GM12878 (cell line): Measurements from ENCODE around the gene PLXNB2. TPM values are rescaled to one million over a fixed set of nuclear protein-coding genes. Genes with fewer than 3 reads are reported as not detected.

Experiments
- ATAC-seq: fragments of 200-7000 bp; cut with Tn5 transposase; 3 replicates; pipeline ENCODE4 v1.9.1; 2020; ENCODE audit warnings: mild to moderate bottlenecking, moderate library complexity
- BruUV-seq: library from RNA; stranded (reverse); fragments of 400-500 nt; replicated peaks from 2 replicates; lab custom pipeline; 2021; lab: Mats Ljungman, UMichigan
- CTCF ChIA-PET: fragments of 300-600 bp; sonication (Branson Sonifier 250); formaldehyde crosslinking; extraction: SDS; loops from one replicate; lab custom pipeline; 2021; ENCODE audit warnings: inconsistent platforms; lab: Yijun Ruan, JAX
- POLR2A ChIA-PET: fragments of 350-600 bp; formaldehyde crosslinking; extraction: SDS; loops from one replicate; lab custom pipeline; 2021; ENCODE audit warnings: inconsistent platforms; lab: Charles Lee
- RAD21 ChIA-PET: fragments of 300-600 bp; sonication (Branson Sonifier 250); formaldehyde crosslinking; loops from one replicate; lab custom pipeline; 2023; ENCODE audit warnings: antibody characterized with exemption; ENCODE audit not compliant: unreplicated experiment; lab: Charles Lee
- SMC1A ChIA-PET: fragments of 300-600 bp; sonication (Branson Sonifier 250); formaldehyde crosslinking; loops from one replicate; lab custom pipeline; 2023; ENCODE audit not compliant: unreplicated experiment, uncharacterized antibody; lab: Charles Lee
- DNase-seq: peaks from one replicate; pipeline ENCODE4 v3.0.0-alpha.2; 2011; ENCODE audit warnings: low read depth, low spot score
- FAIRE-seq: peaks from 3 replicates; lab custom pipeline; 2011; peaks lifted over from hg19 to GRCh38; lab: Jason Lieb, UNC
- H2AFZ ChIP-seq: 2 replicates; pipeline ENCODE4 v1.6.0; 2011; ENCODE audit warnings: low read depth, low read length, control low read depth; ENCODE audit not compliant: control insufficient read depth
- H3K27ac ChIP-seq: 2 replicates; pipeline ENCODE4 v1.5.1; 2011; ENCODE audit warnings: control low read depth; ENCODE audit not compliant: control insufficient read depth, insufficient read depth
- H3K27me3 ChIP-seq, 2 experiments: replicated peaks in 1 of 2; 2 replicates each; pipeline versions ENCODE4 v1.6.0 to v1.6.1; 2011; ENCODE audit warnings: low read length in 1 of 2; ENCODE audit not compliant: control insufficient read depth in 2 of 2, insufficient read depth in 2 of 2
- H3K36me3 ChIP-seq, 2 experiments: 2 replicates each; pipeline ENCODE4 v1.5.1; 2011; ENCODE audit warnings: low read length in 1 of 2; ENCODE audit not compliant: control insufficient read depth in 2 of 2, insufficient read depth in 2 of 2
- H3K4me1 ChIP-seq: 2 replicates; pipeline ENCODE4 v1.6.1; 2011; ENCODE audit warnings: mild to moderate bottlenecking, low read length, moderate library complexity, mixed read lengths; ENCODE audit not compliant: control insufficient read depth, insufficient read depth
- H3K4me2 ChIP-seq: 2 replicates; pipeline ENCODE4 v1.6.0; 2011; ENCODE audit warnings: control low read depth; ENCODE audit not compliant: control insufficient read depth, insufficient read depth
- H3K4me3 ChIP-seq: fragments of 200-600 bp; sonication (generic); 2 replicates; pipeline ENCODE4 v1.5.1; 2016
- H3K79me2 ChIP-seq: 2 replicates; pipeline ENCODE4 v1.6.0; 2011; ENCODE audit warnings: low read length; ENCODE audit not compliant: control insufficient read depth, insufficient read depth
- H3K9ac ChIP-seq: 2 replicates; pipeline ENCODE4 v1.8.0; 2011; ENCODE audit warnings: low read length, control low read depth, mixed read lengths; ENCODE audit not compliant: control insufficient read depth, insufficient read depth
- H3K9me3 ChIP-seq: replicated peaks from 3 replicates; pipeline ENCODE4 v1.5.1; 2011; ENCODE audit warnings: mild to moderate bottlenecking, low read length; ENCODE audit not compliant: control insufficient read depth, insufficient read depth
- H4K20me1 ChIP-seq: 2 replicates; pipeline ENCODE4 v1.6.0; 2011; ENCODE audit not compliant: control insufficient read depth, insufficient read depth
- BACH1 ChIP-seq: fragments of 450-650 bp; IDR thresholded peaks from 2 replicates; pipeline ENCODE4 v1.6.1; 2017; ENCODE audit warnings: mild to moderate bottlenecking, borderline replicate concordance
- BHLHE40 ChIP-seq, 2 experiments: fragments of 450-650 bp in 1 of 2; IDR thresholded peaks; 2 replicates each; pipeline ENCODE4 v1.6.1; 2011 to 2017; ENCODE audit warnings: low read depth in 2 of 2, borderline replicate concordance in 1 of 2, improper control_type of control experiment in 1 of 2, low read length in 1 of 2, mild to moderate bottlenecking in 1 of 2
- CHD2 ChIP-seq: IDR thresholded peaks from 2 replicates; pipeline ENCODE4 v1.6.1; 2011; ENCODE audit warnings: low read depth, low read length, improper control_type of control experiment, borderline replicate concordance
- CHD4 ChIP-seq: fragments of 200-600 bp; sonication (generic); IDR thresholded peaks from 2 replicates; pipeline ENCODE4 v1.6.1; 2016; ENCODE audit warnings: mild to moderate bottlenecking
- DPF2 ChIP-seq: fragments of 450-650 bp; IDR thresholded peaks from 2 replicates; pipeline ENCODE4 v1.6.1; 2017; ENCODE audit warnings: mild to moderate bottlenecking
- IRF5 ChIP-seq: fragments of 450-650 bp; IDR thresholded peaks from 2 replicates; pipeline ENCODE4 v1.6.1; 2017; ENCODE audit warnings: borderline replicate concordance
- KDM1A ChIP-seq: fragments of 200-600 bp; sonication (generic); IDR thresholded peaks from 2 replicates; pipeline ENCODE4 v1.6.1; 2016; ENCODE audit warnings: borderline replicate concordance
- MLLT1 ChIP-seq: fragments of 450-650 bp; IDR thresholded peaks from 2 replicates; pipeline ENCODE4 v1.6.1; 2016; ENCODE audit warnings: mild to moderate bottlenecking
- NR2F1 ChIP-seq: fragments of 450-650 bp; conservative IDR thresholded peaks from 2 replicates; pipeline ENCODE4 v1.6.1; 2017; ENCODE audit warnings: mild to moderate bottlenecking
- PAX5 ChIP-seq: IDR thresholded peaks from 2 replicates; pipeline ENCODE4 v1.6.1; 2011; ENCODE audit warnings: low read depth, low read length, borderline replicate concordance
- RUNX3 ChIP-seq: IDR thresholded peaks from 2 replicates; pipeline ENCODE4 v1.6.1; 2012; ENCODE audit warnings: low read length, inconsistent platforms
- USF2 ChIP-seq: IDR thresholded peaks from 2 replicates; pipeline ENCODE4 v1.6.1; 2011; ENCODE audit warnings: low read depth, low read length, improper control_type of control experiment, borderline replicate concordance
- WRNIP1 ChIP-seq: IDR thresholded peaks from 2 replicates; pipeline ENCODE4 v1.6.1; 2011; ENCODE audit warnings: low read depth, low read length, improper control_type of control experiment, borderline replicate concordance
- WGBS: methylation state at CpG from one replicate; pipeline ENCODE4 v1.1.6; 2016; ENCODE audit warnings: low lambda C conversion rate; ENCODE audit not compliant: insufficient replicate concordance, insufficient coverage; ENCODE audit errors: missing lambda C conversion rate; 5-methylcytosine and 5-hydroxymethylcytosine counted together
- in situ Hi-C: fragments of 300-500 bp; cut with MboI; formaldehyde crosslinking; loops from 9 replicates; pipeline ENCODE4 v1.14.3; 2018; ENCODE audit warnings: mixed read lengths
- intact Hi-C: fragments of 100-400 bp; cut with micrococcal nuclease; formaldehyde crosslinking; loops from one replicate; pipeline ENCODE4 v1.14.2; 2022; ENCODE audit not compliant: unreplicated experiment
- polyA plus RNA-seq, 11 experiments: library from polyadenylated mRNA; depleted of rRNA in 4 of 11; unstranded in 6 of 11; stranded (reverse) in 5 of 11; fragments of >200 nt; fragmentation: Nextera tagmentation in 4 of 11; fragmentation: Illumina TruSeq in 1 of 11; extraction: Ambion mirVana in 4 of 11; extraction: Trizol in 1 of 11; gene quantifications; 1 replicate in 1 of 11; 2 replicates in 10 of 11; pipeline versions ENCODE4 v1.2.1 to v1.2.3, GENCODE V29; 2011 to 2016; ENCODE audit warnings: inconsistent platforms in 2 of 11, missing spikeins in 2 of 11, low read depth in 1 of 11
- total RNA-seq, 4 experiments: library from RNA; depleted of rRNA in 3 of 4; stranded (reverse); fragments of >200 nt in 3 of 4; fragmentation: Illumina TruSeq in 1 of 4; extraction: Trizol in 1 of 4; gene quantifications; 2 replicates each; pipeline versions ENCODE4 v1.2.1 to v1.2.3, GENCODE V29; 2013 to 2021

The PLXNB2 gene
- total and polyA plus RNA-seq, 10 of the 15 experiments (the other 5 are each of a cell fraction or from before 2014, with no cell fraction given), result 0.68 to 134 (median 41.9) TPM

- TF ChIP-seq USF2 (no peak), BACH1 (no peak), KDM1A (no peak), WRNIP1 (no peak)
- TF ChIP-seq, all 136 proteins: peak for 27
Measured at GRCh38 chr22:50341977-50342650, 34.7 kb upstream of the PLXNB2 start (continued).

- RAD21 ChIA-PET, result interaction anchor here (1.0 to 2.7 kb wide), 6 partner anchors 35 to 281 kb away, joined by 3 to 26 read pairs (median 5); partner anchors contain the start of gene HDAC10
- POLR2A ChIA-PET, result no interaction called here
Measured at GRCh38 chr22:50339945-50340879, 32.8 kb upstream of the PLXNB2 start.

More at GRCh38 chr22:50339945-50340879, 32.8 kb upstream of the PLXNB2 start:
- peaks cover 4% of the 10 kb centered on the region for H3K79me2 ChIP-seq
- CTCF ChIA-PET, result interaction anchor here (1.0 to 2.7 kb wide), 12 partner anchors 12 to 185 kb away, joined by 3 to 30 read pairs (median 10); partner anchors contain the start of genes HDAC10, MAPK12 and SCO2
- H2AFZ ChIP-seq, result no peak overlapping the region
- H3K27me3 ChIP-seq, result no peaks in the 10 kb centered on the region
- no peaks in the 10 kb centered on the region for H4K20me1 ChIP-seq
- SMC1A ChIA-PET, result interaction anchor here (1.2 to 2.5 kb wide), 7 partner anchors 12 to 99 kb away, joined by 3 to 11 read pairs (median 5); partner anchors contain the start of gene HDAC10
- in situ Hi-C loops, result no loop called here
- no peaks in the 10 kb centered on the region for H3K9me3 ChIP-seq
- no peak overlapping the region for H3K4me2 ChIP-seq
- intact Hi-C loops, result no loop called here
- ATAC-seq (peak; percentile 9; the same call in 1 of the 3 replicates), FAIRE-seq (peak; percentile 7), DNase-seq (no peak)
- TF ChIP-seq MLLT1 (peak; percentile 88; the same call in 1 of the 2 replicates), RUNX3 (peak; percentile 33), NR2F1 (0 out of 2 replicates have a peak, but pooled peaks have one; percentile 17), DPF2 (no peak), IRF5 (peak; percentile 68; the same call in 1 of the 2 replicates), PAX5 (peak; percentile 47; the same call in 1 of the 2 replicates), CHD2 (no peak), CHD4 (peak; percentile 78; the same call in 1 of the 2 replicates), BHLHE40 (IDR thresholded peaks at IDR 0.05; ENCODE audit: borderline replicate concordance in 1 of 2, low read depth in 2 of 2, low read length in 1 of 2) (0 out of 4 replicates have a peak, but pooled peaks of 1 of the 2 experiments have one; percentile 25)
- H3K4me3 ChIP-seq, result no peak overlapping the region
- H3K9ac ChIP-seq, result no peak overlapping the region
- BruUV-seq, result no TSS peak
- no peak overlapping the region for H3K27ac ChIP-seq
- peaks cover 3% of the 10 kb centered on the region; the same call in 1 of the 2 replicates for H3K4me1 ChIP-seq
- H3K36me3 ChIP-seq, result no peaks in the 10 kb centered on the region
- WGBS, result 68% methylated on average over 12 of the region's 12 CpGs
